ENCODE results near the gene EXOC1L. TPM values are rescaled to one million over a fixed set of nuclear protein-coding genes. Genes with fewer than 3 reads are reported as not detected.

EXOC1L gene
- polyA plus RNA-seq, 2 of the 4 experiments (the other 2 are of a cell fraction): not detected

DNA sequence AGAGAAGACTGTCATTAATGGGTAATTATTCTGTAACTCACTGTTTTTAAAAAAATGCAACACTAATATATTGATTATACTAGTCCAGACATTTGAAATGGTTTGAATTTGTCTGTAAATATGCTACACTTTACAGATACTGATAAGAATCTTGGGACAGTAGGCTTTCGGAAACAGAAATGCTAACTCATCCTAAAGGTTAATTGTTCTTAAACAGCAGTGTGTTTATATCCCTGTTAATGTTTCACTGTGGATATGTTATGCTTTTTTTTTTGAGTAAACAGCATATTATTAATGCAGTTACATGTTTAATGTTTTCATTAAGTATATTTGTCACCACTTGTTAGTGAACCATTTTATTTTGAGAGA, 65.2 kb downstream of the EXOC1L start:
- CTCF ChIA-PET: no interaction called here
- no peak for ATAC-seq
- POLR2A ChIA-PET: no interaction called here
- Histone ChIP-seq H3K4me1 (no peaks in the 10 kb centered on the region), H3K4me2 (no peak overlapping the region), H3K27ac (no peak overlapping the region), H3K4me3 (no peak overlapping the region), H3K9me3 (no peaks in the 10 kb centered on the region)
- WGBS (ENCODE audit: missing lambda C conversion rate): 44% methylated on average over 1 of the region's 1 CpG
- no peak for FAIRE-seq
- DNase-seq (ENCODE audit: low read depth in 1 of 2, low spot score in 1 of 2): no peak
- TF ChIP-seq RCOR1 (IDR thresholded peaks at IDR 0.05; ENCODE audit: low read depth, low read length) (no peak), GATA3 (IDR thresholded peaks at IDR 0.05; ENCODE audit: borderline replicate concordance) (0 out of 2 replicates have a peak, but pooled peaks have one; percentile 26)

Small RNA genes lying within 50 kb of the gene (small RNA-seq; reads per million reads assigned to genes)
- gene RNU6-276P (0 reads per million in 6 experiments), gene RNU6-652P (0 reads per million in 6 experiments)

Other genes starting within 250 kb of the EXOC1L start
- gene PDCL2, start 227.5 kb upstream of the EXOC1L start, polyA plus RNA-seq (2011; rRNA removed): not detected in 2 replicates
- not detected in 3 replicates for gene PDCL2, start 227.5 kb upstream of the EXOC1L start, polyA plus RNA-seq (2017; fragmentation: RNase III; extraction: RNeasy Plus Mini Kit Qiagen cat#74134 plus additional on column Dnase treatment)
- gene NMU, start 183.5 kb upstream of the EXOC1L start, polyA plus RNA-seq (2011; rRNA removed): 0.16 and 0.45 TPM in 2 replicates
- 0.13 to 0.59 TPM (median 0.29 TPM) in 3 replicates for gene NMU, start 183.5 kb upstream of the EXOC1L start, polyA plus RNA-seq (2017; fragmentation: RNase III; extraction: RNeasy Plus Mini Kit Qiagen cat#74134 plus additional on column Dnase treatment)
- gene EXOC1, start 33.9 kb downstream of the EXOC1L start, polyA plus RNA-seq (2011; rRNA removed): 22.4 and 23.4 TPM in 2 replicates
- gene EXOC1, start 33.9 kb downstream of the EXOC1L start, polyA plus RNA-seq (2017; fragmentation: RNase III; extraction: RNeasy Plus Mini Kit Qiagen cat#74134 plus additional on column Dnase treatment): 12.8 to 14.6 TPM (median 13.0 TPM) in 3 replicates
- 5.7 and 10.6 TPM in 2 replicates for gene CEP135, start 129.2 kb downstream of the EXOC1L start, polyA plus RNA-seq (2011; rRNA removed)
- 7.1 to 8.0 TPM (median 7.3 TPM) in 3 replicates for gene CEP135, start 129.2 kb downstream of the EXOC1L start, polyA plus RNA-seq (2017; fragmentation: RNase III; extraction: RNeasy Plus Mini Kit Qiagen cat#74134 plus additional on column Dnase treatment)

Data from A549 (cell line).